Calu3 (cell line): ENCODE data around the gene HSD17B3. TPM values are rescaled to one million over a fixed set of nuclear protein-coding genes. Genes with fewer than 3 reads are reported as not detected.

Experiments used
- BruUV-seq: library from RNA; stranded (reverse); fragments of 400-500 nt; replicated peaks from 2 replicates; lab custom pipeline; 2021; lab: Mats Ljungman, UMichigan
- CTCF ChIA-PET: fragments of 300-600 bp; sonication (Branson Sonifier 250); formaldehyde crosslinking; loops from one replicate; lab custom pipeline; 2022; ENCODE audit warnings: antibody characterized with exemption; lab: Charles Lee
- DNase-seq: peaks from one replicate; pipeline ENCODE4 v3.0.0; 2022
- H3K27ac Mint-ChIP-seq: one replicate; pipeline ENCODE4 v1.8.0; 2022; ENCODE audit warnings: mixed read lengths; ENCODE audit not compliant: unreplicated experiment
- H3K27me3 Mint-ChIP-seq: one replicate; pipeline ENCODE4 v1.8.0; 2022; ENCODE audit warnings: mixed read lengths; ENCODE audit not compliant: unreplicated experiment
- H3K36me3 Mint-ChIP-seq: one replicate; pipeline ENCODE4 v1.8.0; 2022; ENCODE audit warnings: mild to moderate bottlenecking, moderate library complexity, mixed read lengths; ENCODE audit not compliant: insufficient read depth, unreplicated experiment
- H3K4me1 Mint-ChIP-seq: one replicate; pipeline ENCODE4 v1.8.0; 2022; ENCODE audit warnings: mild to moderate bottlenecking, low read depth, mixed read lengths; ENCODE audit not compliant: unreplicated experiment
- H3K4me3 Mint-ChIP-seq: one replicate; pipeline ENCODE4 v1.8.0; 2022; ENCODE audit warnings: mild to moderate bottlenecking, low read depth, moderate library complexity, mixed read lengths; ENCODE audit not compliant: unreplicated experiment
- H3K9me3 Mint-ChIP-seq: one replicate; pipeline ENCODE4 v1.8.0; 2022; ENCODE audit warnings: low read depth, mixed read lengths; ENCODE audit not compliant: unreplicated experiment
- intact Hi-C: fragments of 100-400 bp; cut with micrococcal nuclease; formaldehyde crosslinking; loops from one replicate; pipeline ENCODE4 v1.10.0; 2022; ENCODE audit not compliant: unreplicated experiment
- total RNA-seq: library from RNA; stranded (reverse); gene quantifications from 2 replicates; pipeline ENCODE4 v1.2.3, GENCODE V29; 2022
- TF ChIP-seq, protein P1 (sequence below): fragments of 200-600 bp; IDR thresholded peaks from one replicate; pipeline ENCODE4 v1.8.0; 2022; ENCODE audit warnings: antibody characterized with exemption; ENCODE audit not compliant: unreplicated experiment

The HSD17B3 gene
- total RNA-seq, 1 experiment from 2014 or later: 1.2 TPM

DNA sequence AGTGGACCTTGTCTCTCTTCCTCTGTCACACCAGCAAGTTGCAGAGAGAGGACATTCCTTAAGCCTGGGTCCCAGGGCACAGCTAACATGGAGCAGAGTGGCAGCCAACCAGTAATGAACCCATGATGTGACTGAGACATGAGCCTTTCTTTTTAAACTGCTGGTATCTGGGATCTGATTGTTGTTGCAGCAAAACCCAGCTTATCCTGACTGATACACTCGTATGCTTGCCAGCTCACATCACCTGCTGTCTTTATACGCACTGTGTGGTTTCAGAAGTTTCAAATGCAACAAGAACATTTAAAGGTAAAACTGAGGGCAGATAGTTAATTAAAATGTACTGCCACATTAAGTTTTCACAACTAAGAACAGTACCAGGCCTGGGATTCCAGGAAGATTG, 97.1 kb downstream of the HSD17B3 start:
- intact Hi-C loops: no loop called here
- CTCF ChIA-PET: interaction anchor here (0.6 kb wide), 1 partner anchor 111 kb away, joined by 3 read pairs; no protein-coding TSS in a partner anchor
- TF ChIP-seq, protein P1, sequence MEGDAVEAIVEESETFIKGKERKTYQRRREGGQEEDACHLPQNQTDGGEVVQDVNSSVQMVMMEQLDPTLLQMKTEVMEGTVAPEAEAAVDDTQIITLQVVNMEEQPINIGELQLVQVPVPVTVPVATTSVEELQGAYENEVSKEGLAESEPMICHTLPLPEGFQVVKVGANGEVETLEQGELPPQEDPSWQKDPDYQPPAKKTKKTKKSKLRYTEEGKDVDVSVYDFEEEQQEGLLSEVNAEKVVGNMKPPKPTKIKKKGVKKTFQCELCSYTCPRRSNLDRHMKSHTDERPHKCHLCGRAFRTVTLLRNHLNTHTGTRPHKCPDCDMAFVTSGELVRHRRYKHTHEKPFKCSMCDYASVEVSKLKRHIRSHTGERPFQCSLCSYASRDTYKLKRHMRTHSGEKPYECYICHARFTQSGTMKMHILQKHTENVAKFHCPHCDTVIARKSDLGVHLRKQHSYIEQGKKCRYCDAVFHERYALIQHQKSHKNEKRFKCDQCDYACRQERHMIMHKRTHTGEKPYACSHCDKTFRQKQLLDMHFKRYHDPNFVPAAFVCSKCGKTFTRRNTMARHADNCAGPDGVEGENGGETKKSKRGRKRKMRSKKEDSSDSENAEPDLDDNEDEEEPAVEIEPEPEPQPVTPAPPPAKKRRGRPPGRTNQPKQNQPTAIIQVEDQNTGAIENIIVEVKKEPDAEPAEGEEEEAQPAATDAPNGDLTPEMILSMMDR: no peak
- Mint-ChIP-seq H3K36me3 (no peaks in the 10 kb centered on the region), H3K4me3 (no peak overlapping the region), H3K9me3 (no peaks in the 10 kb centered on the region), H3K27me3 (peaks cover 21% of the 10 kb centered on the region), H3K27ac (no peak overlapping the region), H3K4me1 (no peaks in the 10 kb centered on the region)
- DNase-seq: no peak
- no TSS peak for BruUV-seq

DNA sequence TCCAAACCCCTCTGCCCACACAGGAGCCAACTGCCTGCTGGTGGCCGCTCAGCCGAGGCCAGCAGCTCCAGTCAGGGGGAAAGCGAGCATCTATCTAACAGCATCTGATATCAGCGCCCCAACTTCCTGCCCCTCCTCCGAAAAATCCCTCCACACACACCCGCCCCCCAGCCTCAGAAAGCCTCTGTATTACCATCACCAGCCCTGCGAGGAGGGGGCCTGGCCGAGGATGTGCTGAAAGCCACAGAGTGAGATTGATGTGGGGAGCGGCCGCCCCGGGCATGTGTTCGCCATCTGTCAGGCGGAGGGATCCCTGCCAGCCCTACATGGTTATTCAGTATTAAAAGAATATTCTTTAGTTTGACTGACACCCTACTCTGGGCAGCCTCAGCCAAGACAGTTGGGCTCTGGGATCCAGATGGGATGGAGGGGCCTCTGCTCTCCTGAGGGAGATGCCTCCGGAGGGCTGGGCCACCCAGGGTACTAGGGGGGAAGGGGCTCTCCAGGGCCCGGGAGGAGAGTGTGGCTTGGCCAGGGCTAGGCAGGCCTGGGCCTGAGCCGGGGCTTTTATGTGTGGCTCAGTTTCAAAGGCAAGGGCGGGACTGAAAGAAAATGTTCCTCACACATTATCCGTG, 98.0 kb downstream of the HSD17B3 start:
- no peak overlapping the region for H3K27ac Mint-ChIP-seq
- CTCF ChIA-PET: no interaction called here
- H3K27me3 Mint-ChIP-seq: peaks cover 27% of the 10 kb centered on the region

DNA sequence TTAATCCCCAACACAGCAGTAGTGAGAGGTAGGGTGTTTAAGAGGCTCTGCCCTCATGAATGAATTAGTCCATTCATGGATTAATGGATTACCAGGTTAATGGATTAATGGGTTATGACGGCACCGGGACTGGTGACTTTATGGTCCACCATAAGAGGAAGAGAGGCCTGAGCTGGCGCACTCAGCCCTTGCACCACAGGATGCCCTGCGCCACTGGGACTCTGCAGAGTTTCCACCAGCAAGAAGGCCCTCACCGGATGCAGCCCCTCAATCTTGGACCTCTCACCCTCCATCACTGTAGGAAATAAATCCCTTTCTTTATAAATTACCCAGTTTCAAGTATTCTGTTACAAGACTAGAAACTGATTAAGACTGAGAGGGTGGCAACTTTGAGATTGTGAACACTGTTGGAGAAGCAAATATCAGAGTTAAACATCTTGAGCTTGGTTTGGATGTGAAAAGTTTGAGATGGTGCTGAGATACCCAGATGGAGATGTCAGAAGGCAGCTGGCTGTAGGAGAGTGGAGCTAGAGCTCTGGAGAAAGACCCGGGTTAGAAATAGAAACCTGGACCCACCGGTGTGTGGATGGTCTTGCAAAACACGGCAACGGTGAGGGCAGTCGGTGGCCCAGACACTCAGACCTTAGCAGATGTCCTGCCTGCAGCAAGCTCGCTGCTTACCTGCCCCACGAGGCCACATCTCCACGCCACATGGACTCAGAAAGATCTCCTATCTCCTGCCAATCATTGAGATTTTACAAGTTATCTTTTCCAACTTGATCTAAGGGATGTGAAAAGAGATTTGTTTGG, 98.8 kb downstream of the HSD17B3 start:
- no peaks in the 10 kb centered on the region for H3K9me3 Mint-ChIP-seq
- H3K4me3 Mint-ChIP-seq: no peak overlapping the region
- peaks cover 34% of the 10 kb centered on the region for H3K27me3 Mint-ChIP-seq
- TF ChIP-seq, protein P1: no peak
- no peak overlapping the region for H3K27ac Mint-ChIP-seq
- H3K36me3 Mint-ChIP-seq: no peaks in the 10 kb centered on the region
- CTCF ChIA-PET: no interaction called here
- H3K4me1 Mint-ChIP-seq: no peaks in the 10 kb centered on the region
- no peak for DNase-seq
- intact Hi-C loops: no loop called here
- BruUV-seq: no TSS peak

More for the DNA sequence above, 98.0 kb downstream of the HSD17B3 start:
- Mint-ChIP-seq H3K36me3 (no peaks in the 10 kb centered on the region), H3K9me3 (no peaks in the 10 kb centered on the region), H3K4me3 (no peak overlapping the region), H3K4me1 (no peaks in the 10 kb centered on the region)
- no peak for DNase-seq
- no TSS peak for BruUV-seq
- TF ChIP-seq, protein P1: no peak
- intact Hi-C loops: no loop called here

DNA sequence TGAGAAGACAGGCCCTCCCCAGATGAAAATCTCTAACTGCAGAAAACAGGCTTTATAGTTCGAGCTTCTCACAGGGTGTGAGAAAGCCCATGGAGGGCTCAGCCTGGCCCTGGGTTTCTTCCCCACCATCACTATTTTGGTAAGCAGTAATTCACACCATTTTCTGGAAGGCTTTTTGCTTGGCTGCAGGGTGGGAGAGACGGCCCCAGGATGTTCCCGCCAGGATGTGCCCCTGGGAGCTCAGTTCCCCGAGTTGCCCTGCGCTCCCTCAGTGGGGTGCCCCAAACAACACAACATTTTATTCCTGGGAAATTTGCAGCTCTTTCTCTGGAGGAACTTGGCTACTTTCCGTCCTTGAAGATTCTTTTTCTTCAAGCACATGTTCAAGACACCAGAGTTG, 100.8 kb downstream of the HSD17B3 start:
- Mint-ChIP-seq H3K4me3 (no peak overlapping the region), H3K9me3 (no peaks in the 10 kb centered on the region), H3K36me3 (no peaks in the 10 kb centered on the region), H3K27ac (no peak overlapping the region), H3K4me1 (no peaks in the 10 kb centered on the region), H3K27me3 (peaks cover 47% of the 10 kb centered on the region)
- no TSS peak for BruUV-seq
- TF ChIP-seq, protein P1: no peak
- intact Hi-C loops: no loop called here
- no peak for DNase-seq
- CTCF ChIA-PET: no interaction called here
